Kidney (tissue), 14 donors: Measurements from ENCODE around the gene NDC80. TPM values are rescaled to one million over a fixed set of nuclear protein-coding genes. Genes with fewer than 3 reads are reported as not detected.

Experiments used
- DNase-seq, 5 donors: peaks; one replicate each; pipeline ENCODE4 v3.0.0-alpha.2; 2013 to 2020
- FAIRE-seq: peaks from 2 replicates; lab custom pipeline; 2012; peaks lifted over from hg19 to GRCh38; lab: Jason Lieb, UNC
- H3K27ac ChIP-seq, 2 donors: one replicate each; pipeline ENCODE4 v1.7.0; 2013; ENCODE audit warnings: low read depth in 2 of 2, low read length in 2 of 2, inconsistent platforms in 1 of 2
- H3K27me3 ChIP-seq: one replicate; pipeline ENCODE4 v1.7.1; 2013; ENCODE audit warnings: low read length, inconsistent platforms; ENCODE audit not compliant: control insufficient read depth, insufficient read depth
- H3K36me3 ChIP-seq, 3 donors: one replicate each; pipeline versions ENCODE4 v1.7.0 to v1.7.1; 2013; ENCODE audit warnings: low read length in 3 of 3, control low read depth in 1 of 3, inconsistent platforms in 1 of 3; ENCODE audit not compliant: insufficient read depth in 3 of 3, control insufficient read depth in 2 of 3
- H3K4me1 ChIP-seq, 3 donors: one replicate each; pipeline versions ENCODE4 v1.7.0 to v1.7.1; 2013; ENCODE audit warnings: low read length in 3 of 3, inconsistent platforms in 1 of 3, low read depth in 1 of 3; ENCODE audit not compliant: control insufficient read depth in 2 of 3, insufficient read depth in 2 of 3
- H3K4me3 ChIP-seq, 3 donors: one replicate each; pipeline versions ENCODE4 v1.7.0 to v1.8.1; 2013; ENCODE audit warnings: low read length in 3 of 3, control low read depth in 1 of 3, inconsistent platforms in 1 of 3
- H3K9ac ChIP-seq, 3 donors: one replicate each; pipeline versions ENCODE4 v1.7.0 to v1.7.1; 2013; ENCODE audit warnings: low read length in 3 of 3, control low read depth in 1 of 3, inconsistent platforms in 1 of 3
- H3K9me3 ChIP-seq, 3 donors: one replicate each; pipeline versions ENCODE4 v1.7.0 to v1.7.1; 2013; ENCODE audit warnings: low read length in 3 of 3, control low read depth in 1 of 3, inconsistent platforms in 1 of 3; ENCODE audit not compliant: control insufficient read depth in 2 of 3, insufficient read depth in 1 of 3
- intact Hi-C: fragments of 100-400 bp; cut with DNase I; formaldehyde crosslinking; loops from one replicate; pipeline ENCODE4 v1.11.1; 2022
- polyA plus RNA-seq: library from polyadenylated mRNA; stranded (reverse); fragments of 350-450 nt; fragmentation: Illumina TruSeq; extraction: RNeasy Lipid Tissue Mini Kit (QIAGEN cat#74804); gene quantifications from one replicate; pipeline ENCODE4 v1.2.3, GENCODE V29; 2014; ENCODE audit warnings: low read depth, low replicate concordance; ENCODE audit not compliant: insufficient read depth
- total RNA-seq: library from RNA; stranded (reverse); fragmentation: NEBNext Ultra II Directional; extraction: Animal tissue kit (Norgen Biotek cat#: 25700); gene quantifications from one replicate; pipeline ENCODE4 v1.2.1, GENCODE V29; 2021
- TF ChIP-seq, protein P1 (sequence below): IDR thresholded peaks from 3 replicates; pipeline ENCODE4 v1.5.1; 2012; ENCODE audit warnings: mild to moderate bottlenecking, moderate library complexity, borderline replicate concordance; ENCODE audit not compliant: insufficient read depth; ENCODE audit errors: extremely low read depth
- donor health status: control.
- donor health status: control.
- donor health status: control.
- donor health status: control.
- donor health status: control.
- donor health status: DM: yes; HTN: yes; CAD: no.
- donor health status: Normal renal cell carcinoma (clear cell type).

The NDC80 gene
- total and polyA plus RNA-seq, 2 donors from 2014 or later, result 0.63 to 0.99 TPM

GRCh38 chr18:2641638-2642037 is 70.3 kb downstream of the NDC80 start:
- no peaks in the 10 kb centered on the region for H3K27me3 ChIP-seq
- no peaks in the 10 kb centered on the region for H3K9me3 ChIP-seq
- H3K4me3 ChIP-seq, result peak overlapping the region in 2 of 3 donors; percentile 9 to 27
- no peaks in the 10 kb centered on the region for H3K36me3 ChIP-seq
- intact Hi-C loops, result no loop called here
- no peak for DNase-seq
- no peaks in the 10 kb centered on the region for H3K4me1 ChIP-seq
- FAIRE-seq, result no peak
- TF ChIP-seq, protein P1, sequence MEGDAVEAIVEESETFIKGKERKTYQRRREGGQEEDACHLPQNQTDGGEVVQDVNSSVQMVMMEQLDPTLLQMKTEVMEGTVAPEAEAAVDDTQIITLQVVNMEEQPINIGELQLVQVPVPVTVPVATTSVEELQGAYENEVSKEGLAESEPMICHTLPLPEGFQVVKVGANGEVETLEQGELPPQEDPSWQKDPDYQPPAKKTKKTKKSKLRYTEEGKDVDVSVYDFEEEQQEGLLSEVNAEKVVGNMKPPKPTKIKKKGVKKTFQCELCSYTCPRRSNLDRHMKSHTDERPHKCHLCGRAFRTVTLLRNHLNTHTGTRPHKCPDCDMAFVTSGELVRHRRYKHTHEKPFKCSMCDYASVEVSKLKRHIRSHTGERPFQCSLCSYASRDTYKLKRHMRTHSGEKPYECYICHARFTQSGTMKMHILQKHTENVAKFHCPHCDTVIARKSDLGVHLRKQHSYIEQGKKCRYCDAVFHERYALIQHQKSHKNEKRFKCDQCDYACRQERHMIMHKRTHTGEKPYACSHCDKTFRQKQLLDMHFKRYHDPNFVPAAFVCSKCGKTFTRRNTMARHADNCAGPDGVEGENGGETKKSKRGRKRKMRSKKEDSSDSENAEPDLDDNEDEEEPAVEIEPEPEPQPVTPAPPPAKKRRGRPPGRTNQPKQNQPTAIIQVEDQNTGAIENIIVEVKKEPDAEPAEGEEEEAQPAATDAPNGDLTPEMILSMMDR, result no peak
- no peak overlapping the region for H3K27ac ChIP-seq
- no peak overlapping the region for H3K9ac ChIP-seq

DNA sequence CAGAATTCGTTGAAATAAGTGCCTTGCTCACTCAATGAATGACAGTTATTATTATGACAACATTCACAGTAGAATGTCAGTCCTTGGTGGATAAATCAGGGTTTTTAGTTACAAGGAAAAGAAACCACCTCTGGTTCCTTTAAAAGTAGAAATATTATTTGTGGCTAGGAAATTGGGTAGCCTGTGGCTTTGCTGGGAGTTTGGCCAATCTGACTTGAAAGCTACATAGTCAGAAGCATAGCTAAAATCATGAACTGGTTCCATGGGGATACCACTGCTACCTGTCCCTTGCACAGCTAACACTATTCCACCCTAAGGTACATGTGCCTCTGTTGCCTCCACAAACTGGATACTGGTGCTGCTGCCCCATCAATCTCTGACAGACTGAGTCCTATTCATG is 71.4 kb downstream of the NDC80 start:
- Histone ChIP-seq H3K36me3 (no peaks in the 10 kb centered on the region), H3K4me1 (no peaks in the 10 kb centered on the region), H3K9me3 (no peaks in the 10 kb centered on the region), H3K27ac (no peak overlapping the region), H3K4me3 (no peak overlapping the region), H3K9ac (no peak overlapping the region), H3K27me3 (no peaks in the 10 kb centered on the region)
- TF ChIP-seq, protein P1, result no peak
- FAIRE-seq, result no peak
- intact Hi-C loops, result no loop called here
- no peak for DNase-seq

GRCh38 chr18:2644535-2644934 is 73.2 kb downstream of the NDC80 start:
- Histone ChIP-seq H3K27ac (no peak overlapping the region), H3K4me1 (no peaks in the 10 kb centered on the region), H3K27me3 (no peaks in the 10 kb centered on the region), H3K9me3 (no peaks in the 10 kb centered on the region), H3K36me3 (no peaks in the 10 kb centered on the region), H3K9ac (no peak overlapping the region), H3K4me3 (no peak overlapping the region)
- TF ChIP-seq, protein P1, result no peak
- FAIRE-seq (no peak), DNase-seq (no peak)
- intact Hi-C loops, result no loop called here

DNA sequence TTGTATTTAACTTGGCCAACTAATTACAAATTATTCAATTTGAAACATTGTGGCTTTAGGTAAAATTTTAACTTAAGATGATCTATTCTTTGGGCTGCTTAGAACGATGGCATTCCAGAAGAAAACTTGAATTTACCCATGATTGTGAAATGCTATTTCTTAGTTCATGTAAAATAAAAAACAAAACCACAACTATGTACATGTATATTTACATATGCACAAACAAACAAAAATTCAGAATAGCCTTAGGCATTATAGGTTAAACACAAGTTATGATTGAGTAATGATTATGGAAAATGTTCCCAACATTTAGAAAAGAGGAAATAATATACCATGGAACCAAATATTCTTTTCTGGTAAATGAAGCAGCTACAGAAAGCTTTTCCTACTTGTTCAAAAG is 80.6 kb downstream of the NDC80 start:
- intact Hi-C loops, result no loop called here
- FAIRE-seq (no peak), DNase-seq (no peak)
- H3K9ac ChIP-seq, result no peak overlapping the region
- peaks cover 0 to under 1% (median 0%) of the 10 kb centered on the region in 3 donors for H3K4me1 ChIP-seq
- no peak overlapping the region for H3K27ac ChIP-seq
- no peaks in the 10 kb centered on the region for H3K36me3 ChIP-seq
- TF ChIP-seq, protein P1, result no peak
- H3K27me3 ChIP-seq, result no peaks in the 10 kb centered on the region
- no peaks in the 10 kb centered on the region for H3K9me3 ChIP-seq
- H3K4me3 ChIP-seq, result no peak overlapping the region
